ENCODE data around the gene RTKN2.

- TF ChIP-seq, protein P1, sequence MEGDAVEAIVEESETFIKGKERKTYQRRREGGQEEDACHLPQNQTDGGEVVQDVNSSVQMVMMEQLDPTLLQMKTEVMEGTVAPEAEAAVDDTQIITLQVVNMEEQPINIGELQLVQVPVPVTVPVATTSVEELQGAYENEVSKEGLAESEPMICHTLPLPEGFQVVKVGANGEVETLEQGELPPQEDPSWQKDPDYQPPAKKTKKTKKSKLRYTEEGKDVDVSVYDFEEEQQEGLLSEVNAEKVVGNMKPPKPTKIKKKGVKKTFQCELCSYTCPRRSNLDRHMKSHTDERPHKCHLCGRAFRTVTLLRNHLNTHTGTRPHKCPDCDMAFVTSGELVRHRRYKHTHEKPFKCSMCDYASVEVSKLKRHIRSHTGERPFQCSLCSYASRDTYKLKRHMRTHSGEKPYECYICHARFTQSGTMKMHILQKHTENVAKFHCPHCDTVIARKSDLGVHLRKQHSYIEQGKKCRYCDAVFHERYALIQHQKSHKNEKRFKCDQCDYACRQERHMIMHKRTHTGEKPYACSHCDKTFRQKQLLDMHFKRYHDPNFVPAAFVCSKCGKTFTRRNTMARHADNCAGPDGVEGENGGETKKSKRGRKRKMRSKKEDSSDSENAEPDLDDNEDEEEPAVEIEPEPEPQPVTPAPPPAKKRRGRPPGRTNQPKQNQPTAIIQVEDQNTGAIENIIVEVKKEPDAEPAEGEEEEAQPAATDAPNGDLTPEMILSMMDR (IDR thresholded peaks at IDR 0.05; ENCODE audit: low read depth, low read length), result no peak
- TF ChIP-seq EZH2phosphoT487 (IDR thresholded peaks at IDR 0.05; ENCODE audit: low read depth), result no peak
Observed at GRCh38 chr10:62270020-62270419, 1.4 kb upstream of the RTKN2 start.
